HG03575 (cell line): ENCODE results near the gene AKT1S1.

Experiments used
- ATAC-seq: cut with Tn5 transposase; IDR thresholded peaks from one replicate; pipeline ENCODE4 v1.9.1; 2021; ENCODE audit not compliant: unreplicated experiment, insufficient number of reproducible peaks, low FRiP score; ENCODE audit errors: extremely low read depth

AKT1S1 gene

DNA sequence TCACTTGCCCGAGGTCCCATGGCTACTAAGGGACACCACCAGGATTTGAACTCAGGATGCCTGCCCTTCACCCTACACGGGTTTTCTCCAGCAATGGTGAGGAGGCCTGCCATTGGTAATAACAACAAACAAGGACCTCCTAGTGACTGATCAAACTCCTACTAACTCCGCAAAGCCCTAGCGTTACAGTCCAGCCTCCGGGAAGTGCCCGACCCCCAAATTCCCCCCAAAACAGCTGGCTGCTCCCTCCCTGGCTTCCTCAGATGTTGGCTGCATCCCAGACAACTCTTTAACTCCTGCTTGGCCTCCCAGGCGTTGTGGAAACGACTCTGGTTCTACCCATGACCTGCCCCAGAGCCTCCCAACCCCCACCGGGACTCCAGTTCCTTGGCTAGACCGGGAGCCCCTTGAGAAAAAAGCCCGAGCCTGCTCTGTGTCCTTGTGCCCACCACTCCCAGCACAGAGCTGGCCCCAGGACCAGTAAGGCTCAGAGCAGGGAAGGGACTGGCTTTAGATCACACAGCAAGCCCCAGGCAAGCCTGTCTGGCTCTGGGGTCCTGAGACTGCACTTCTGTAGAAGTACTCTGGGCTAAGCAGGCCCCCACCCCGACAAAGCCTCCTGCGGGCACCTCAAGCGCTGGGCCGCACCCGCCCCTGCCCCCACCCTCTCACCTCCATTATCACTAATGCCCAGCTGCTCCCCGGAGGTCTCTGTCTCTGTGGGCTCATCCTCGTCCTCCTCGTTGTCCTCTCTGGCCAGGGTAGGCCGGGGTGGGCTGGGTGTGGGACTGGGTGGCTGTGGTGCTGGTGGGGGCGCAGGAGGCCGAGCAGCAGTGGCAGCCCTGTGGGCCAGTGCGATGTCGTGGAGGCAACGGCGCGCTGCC is 4.7 kb downstream of the AKT1S1 start:
- no peak for ATAC-seq

DNA sequence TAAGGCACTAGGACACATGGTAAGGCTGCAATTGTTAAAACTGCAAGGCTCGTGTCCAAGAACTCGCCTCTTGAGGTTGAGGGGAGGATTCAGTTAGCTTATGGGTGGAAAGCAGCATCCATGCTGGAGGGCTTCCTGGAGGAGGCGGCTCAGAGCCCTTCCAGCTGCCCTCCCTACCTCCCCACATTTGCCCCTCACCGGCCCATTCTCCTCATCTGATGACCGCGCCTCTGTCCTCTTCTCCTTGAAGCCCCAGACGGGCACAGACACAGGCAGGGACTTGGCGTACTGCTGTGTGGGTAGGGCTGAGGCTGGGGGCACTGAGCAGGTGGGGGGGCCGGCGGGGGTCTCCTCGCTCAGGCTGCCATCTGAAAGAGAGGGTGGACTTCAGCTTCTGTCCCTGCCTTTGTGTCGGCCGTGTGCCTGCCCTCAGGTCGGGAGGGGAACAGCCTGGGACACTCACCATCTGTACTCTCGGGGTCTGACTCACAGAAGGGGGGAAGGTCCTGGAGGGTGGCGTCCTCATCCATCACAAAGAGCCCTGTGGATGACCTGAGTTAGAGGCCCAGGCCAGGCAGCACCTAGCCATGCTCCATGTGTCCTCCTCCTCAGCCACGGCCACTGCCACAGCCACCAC is 5.7 kb downstream of the AKT1S1 start:
- ATAC-seq, result no peak

DNA sequence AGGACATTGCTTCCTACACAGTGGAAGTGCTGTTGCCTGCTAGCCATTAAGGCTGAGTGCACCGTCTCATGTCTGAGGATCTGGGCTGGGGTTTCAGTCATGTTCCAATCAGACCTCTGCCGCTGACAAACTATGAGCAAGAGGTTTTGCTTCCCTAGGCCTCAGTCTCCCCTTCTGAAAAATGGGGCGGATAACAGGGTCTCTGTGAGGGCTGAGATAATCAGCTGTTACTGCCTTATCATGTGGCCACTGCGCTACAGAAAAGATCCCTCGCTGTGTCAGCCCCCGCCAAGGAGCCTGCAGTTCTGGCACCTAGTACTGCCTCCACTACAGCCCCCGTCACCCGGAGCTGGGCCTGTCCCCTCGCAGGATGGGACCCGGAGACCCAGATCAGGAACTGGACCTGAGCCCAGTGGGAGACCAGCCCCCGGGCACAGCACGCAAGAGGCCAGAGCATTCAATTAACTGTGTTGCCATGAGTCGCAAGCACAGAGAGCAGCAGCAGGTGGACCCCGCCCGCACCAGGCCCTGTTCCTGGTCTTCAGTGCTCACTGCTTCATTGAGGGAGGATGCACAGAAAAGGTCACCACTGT is 6.8 kb downstream of the AKT1S1 start:
- ATAC-seq, result no peak

DNA sequence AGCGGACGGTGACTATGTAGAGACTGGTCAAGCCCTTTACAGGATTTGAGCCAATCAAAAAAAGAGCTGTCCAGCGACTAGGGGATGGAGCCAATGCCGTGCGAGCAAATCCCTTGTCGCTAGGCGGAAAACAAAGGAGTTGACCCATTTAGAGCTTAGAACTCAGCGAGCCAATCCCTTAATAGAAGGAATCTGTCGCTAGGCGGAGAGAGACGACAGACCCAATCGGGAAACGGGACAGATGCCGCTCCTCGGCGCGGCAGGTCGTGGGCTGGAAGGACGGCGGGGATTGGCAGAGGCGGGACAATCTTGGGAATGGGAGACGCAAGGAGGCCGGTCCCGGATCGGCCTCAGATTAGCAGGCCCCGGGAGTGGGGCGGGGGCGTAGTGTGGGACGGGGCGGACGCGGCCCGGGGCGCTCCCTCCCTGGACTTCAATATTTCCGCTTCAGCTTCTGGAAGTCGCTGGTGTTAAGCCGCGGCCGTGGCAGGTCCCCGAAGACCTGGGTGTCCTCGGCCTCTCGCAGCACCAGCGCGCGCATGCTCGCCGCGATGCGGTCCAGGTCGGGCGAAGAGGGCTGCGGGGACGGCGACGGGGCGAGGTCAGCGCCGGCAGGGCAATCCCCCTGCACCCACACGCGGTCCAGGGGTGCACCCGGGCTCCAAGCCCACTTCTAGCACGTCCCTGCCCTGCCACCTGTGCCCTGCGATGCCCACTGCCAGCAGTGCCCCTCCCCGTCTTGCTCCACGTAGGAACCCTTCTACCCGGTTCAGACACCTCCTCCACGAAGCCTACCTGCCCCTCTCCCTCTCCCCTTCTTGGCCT is 7.5 kb downstream of the AKT1S1 start:
- ATAC-seq, result peak; percentile 29

DNA sequence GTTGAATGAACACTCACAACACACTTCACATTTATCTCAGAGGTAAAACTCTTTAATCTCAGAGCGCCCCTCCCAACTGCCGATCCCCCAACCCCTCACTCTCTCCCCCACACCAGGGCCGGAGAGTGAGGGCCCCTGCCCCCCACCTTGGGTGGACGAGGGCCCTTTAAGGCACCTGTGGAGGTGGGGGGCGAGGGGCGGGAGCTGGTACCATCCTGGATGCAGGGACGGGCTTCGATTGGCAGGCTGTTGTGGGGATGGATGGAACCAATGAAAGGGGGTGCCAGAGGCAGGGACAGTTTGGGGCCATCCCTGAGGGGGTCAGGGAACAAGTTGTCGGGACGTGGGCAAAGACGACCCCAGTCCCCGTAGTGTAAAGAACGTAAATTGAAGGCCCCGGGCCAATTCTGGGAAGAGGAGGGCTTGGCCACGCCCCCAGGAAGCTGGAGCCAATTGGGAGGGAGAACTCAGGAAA is 8.1 kb downstream of the AKT1S1 start:
- ATAC-seq, result no peak

DNA sequence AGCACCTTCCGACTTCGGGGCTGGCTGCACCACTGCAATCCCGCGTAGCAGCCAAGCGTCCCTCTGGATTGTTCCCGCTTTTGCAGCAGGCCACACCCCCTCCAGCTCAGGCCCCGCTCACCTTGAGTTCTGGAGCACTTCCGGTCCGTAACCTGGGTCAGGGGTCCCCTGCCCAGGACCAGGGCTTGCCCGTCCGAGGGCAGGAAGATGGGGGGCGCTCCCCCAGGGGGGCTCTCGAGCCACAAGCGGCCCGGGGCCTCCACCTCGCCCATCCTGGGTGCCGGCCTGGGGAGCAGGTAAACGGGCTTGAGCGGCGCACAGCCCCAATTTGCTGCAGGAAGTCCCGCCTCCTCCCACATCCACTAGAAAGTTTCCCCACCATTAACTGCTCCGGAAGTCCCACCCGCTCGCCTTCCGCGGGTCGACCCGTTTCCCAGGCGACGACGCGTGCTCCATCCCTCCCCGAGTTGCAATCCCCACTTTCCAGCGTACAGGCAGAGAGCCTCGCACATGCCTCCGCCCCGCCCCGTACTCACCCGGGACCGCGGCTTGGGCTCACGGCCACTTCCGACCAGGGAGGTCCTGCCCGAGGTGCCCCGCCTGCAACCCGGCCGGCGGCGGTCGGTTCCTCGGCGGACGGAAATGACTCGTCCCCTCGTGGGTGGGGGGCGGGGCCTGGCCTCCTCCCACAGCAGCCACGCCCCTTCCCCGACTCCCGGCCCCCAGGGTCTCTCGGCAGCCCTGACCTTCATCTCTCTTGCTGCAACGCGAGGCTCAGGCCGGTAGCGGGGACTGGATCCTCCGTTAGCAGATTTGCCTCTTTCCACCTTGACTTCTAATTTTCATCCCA is 10.0 kb downstream of the AKT1S1 start, which contains the start of gene PNKP:
Gene PNKP (minus strand): TSS at position 644 of the 850 bp plus-strand sequence. CDS start 372 bp downstream, at position 272.
- ATAC-seq, result peak; percentile 35

DNA sequence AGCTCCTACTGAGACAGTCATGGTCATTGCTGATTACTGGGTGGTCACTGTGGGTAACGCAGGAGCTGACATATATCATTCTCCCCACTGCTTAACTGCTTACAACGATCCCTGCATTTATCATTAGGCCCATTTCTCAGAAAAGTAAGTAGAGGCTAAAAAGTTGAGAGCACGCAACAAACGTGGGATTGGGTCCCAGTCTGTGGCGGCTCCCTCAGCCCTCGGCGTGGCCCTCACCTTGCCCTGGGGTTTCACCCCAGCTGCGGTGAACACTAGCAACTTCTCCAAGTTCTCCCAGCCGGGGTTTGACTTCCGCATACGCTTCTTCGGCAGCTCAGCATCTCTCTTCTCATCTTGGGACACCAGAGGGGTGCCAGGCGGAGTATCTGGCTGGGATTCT is 12.3 kb downstream of the AKT1S1 start:
- no peak for ATAC-seq

DNA sequence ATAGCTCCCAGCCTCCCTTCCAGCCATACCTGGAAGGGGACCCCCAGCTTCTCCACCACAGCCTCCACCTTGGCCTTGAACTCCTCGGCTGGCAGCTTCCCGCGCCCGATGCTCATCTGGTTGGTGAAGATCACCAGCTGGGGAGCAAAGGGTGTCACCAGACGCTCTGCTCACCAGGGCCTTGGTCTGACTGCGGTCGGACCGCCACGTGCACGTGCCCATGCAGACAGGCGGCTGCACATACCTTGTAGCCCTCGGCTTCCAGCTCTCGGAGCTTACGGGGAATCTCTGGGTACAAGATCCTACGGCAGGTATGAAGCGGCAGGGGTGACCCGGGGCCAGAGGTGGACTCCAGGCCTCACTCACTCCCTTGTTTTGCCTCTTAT is 13.2 kb downstream of the AKT1S1 start:
- ATAC-seq, result no peak

DNA sequence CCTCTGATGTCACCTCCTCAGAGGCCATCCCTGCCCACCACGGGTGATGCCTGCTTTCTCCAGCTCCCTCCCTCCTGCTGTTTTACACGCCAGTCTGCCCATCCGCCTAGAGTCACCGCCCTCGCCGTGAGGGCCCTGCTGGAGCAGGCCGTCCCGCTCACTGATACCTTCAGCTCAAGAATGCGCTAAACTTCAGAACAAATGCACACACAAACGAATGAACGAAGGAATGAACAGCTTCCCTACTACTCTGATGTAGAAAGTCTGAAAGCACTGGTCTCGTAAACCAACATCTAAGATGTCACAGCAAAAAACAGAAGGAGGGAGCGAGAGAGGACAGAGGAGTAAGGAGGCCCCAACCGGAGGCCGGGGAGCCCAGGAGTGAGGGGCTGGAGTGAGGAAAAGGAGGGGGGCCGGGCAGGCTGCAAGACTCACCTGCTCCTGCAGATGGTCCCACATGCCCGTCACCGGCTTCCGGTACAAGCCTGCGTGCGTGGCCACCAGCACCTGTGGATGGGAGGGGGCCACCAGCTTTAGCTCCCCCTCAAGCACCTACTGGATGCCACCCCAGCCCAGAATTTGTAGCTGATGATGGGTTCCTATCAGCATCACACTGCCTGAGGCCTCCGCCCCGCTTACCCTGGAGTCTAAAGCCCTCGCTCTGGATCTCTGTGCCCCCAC is 13.8 kb downstream of the AKT1S1 start:
- no peak for ATAC-seq

DNA sequence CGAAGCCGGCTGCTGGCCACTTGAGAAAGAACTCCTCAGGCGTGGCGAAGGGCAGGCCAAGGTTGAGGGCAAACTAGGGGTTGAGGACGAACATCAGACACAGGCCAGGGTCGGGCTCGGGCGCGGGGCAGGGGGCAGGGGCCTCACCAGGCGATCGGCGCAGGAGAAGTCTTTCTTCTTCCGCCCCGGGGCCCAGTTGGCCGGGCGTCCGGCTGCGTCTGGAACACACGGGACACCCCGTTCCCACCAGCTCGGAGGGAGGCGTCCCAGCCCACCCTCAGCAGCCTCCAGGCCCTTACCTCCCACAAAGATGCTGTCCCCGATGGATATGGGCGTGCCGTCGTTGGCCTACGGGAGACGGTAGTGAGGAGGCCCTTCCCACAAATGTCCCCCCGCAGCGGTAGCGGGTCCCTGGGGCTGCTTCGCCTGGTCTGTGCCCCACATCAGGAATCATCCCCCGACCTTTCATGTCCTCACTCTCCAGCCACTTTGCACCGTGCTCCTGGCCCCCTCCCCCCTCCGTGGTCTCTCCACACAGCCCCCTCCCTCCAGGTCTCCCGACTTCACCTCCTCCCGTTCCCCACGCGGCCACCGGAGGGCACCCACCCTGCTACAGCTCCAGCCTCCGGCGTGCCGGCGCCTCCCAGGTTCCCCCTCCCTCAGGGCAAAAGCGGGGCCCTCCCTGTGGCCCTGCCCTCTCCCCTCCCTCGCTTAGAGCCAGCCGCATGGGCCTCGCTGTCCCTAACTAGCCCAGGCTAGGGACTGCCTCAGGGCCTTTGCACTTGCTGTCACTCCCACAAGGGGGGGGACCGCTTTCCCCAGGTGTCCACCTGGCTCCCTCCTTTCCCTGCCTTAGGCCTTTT is 14.5 kb downstream of the AKT1S1 start:
- no peak for ATAC-seq

DNA sequence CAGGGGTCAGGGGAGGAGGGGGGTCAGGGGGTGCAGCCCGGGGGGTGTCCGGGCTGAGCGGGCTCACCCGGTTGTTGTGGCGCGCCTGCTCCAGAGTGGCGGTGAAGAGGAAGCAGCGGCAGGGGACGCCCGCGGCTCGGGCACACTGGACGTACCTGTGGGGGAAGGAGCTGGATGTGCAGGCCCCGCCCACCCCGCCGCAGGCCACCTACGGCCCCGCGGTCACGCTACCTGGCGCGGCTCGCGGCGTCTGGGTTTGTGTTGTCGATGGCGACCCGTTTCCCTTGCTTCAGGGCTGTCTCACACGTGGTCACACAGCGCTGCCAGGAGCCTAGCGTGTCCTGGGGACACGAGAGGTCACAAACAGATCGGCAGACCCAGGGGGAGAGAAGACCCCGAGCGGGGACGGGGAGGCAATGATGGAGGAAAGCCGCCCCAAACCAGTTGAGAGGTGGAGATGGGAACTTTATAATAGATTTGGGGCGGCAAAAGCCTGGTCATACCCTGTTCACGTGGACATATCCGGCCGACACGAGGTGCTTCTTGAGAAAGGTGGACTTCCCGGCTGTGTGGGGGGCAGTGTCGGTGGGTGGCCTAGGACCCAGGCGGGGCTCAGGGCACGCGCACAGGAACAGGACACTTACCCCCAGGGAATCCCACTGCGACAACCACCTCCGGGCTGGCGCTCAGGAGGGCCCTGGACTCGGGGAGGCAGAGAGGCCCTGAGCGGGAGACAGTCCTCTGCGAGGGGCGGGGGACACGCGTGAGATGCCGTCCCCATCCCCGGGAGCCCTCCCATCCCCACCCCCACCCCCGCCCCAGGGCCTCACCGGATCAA is 15.4 kb downstream of the AKT1S1 start:
- ATAC-seq, result no peak

DNA sequence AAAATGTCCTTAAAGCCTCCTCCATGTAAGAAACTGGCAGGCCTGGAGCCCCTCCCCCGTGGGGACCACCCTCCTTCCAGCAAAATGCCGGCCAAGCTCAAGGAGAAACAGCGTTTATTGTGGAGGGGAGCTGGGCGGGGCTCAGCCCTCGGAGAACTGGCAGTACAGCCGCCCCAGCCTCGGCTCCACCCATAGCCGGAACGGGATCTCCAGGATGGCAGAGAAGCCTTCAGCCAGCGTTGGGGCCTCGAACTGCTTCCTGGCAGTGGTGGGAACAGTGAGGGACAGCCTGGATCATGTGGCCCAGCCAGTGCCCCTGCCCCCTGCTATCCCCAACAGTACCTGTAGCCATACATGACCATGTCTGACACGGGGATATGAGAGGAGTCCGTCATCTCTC is 16.0 kb downstream of the AKT1S1 start:
- ATAC-seq, result no peak

DNA sequence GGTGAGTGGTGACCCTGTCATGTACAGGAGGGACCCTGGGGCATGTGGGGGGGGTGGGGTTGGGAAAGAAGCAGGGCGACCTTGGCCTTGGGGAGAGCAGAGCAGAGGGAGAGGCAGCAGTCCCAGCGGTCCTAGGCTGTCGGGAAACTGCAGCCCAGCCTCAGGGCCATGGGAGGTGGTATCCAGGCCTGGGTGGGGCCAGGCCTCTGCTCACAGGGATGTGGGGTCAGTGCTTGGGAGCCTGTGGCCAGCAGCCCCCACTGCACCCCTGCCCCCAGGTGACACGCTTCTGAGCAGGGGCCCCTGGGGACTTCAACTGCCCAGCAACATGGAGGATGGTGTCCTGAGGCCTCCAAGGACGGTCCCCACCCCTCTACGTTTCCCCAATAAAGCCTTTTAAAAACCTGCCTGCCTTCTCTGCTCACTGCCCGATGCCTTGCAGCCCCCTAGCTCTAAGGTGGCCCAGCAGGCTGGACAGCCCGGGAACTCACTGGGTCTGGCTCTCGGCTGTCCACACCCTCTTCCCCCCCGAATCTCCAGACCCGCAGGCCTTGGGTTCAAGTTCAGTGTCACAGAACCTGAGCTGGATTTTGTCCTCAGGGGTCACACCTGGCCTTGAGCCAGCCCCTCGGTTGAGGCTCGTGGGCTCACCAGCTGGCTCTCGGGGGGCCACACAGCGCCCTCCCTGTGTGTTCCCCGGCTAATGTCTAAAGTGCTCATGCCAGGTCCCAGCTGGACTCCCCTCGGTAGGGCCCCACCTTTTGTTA is 16.6 kb downstream of the AKT1S1 start:
- ATAC-seq, result no peak

DNA sequence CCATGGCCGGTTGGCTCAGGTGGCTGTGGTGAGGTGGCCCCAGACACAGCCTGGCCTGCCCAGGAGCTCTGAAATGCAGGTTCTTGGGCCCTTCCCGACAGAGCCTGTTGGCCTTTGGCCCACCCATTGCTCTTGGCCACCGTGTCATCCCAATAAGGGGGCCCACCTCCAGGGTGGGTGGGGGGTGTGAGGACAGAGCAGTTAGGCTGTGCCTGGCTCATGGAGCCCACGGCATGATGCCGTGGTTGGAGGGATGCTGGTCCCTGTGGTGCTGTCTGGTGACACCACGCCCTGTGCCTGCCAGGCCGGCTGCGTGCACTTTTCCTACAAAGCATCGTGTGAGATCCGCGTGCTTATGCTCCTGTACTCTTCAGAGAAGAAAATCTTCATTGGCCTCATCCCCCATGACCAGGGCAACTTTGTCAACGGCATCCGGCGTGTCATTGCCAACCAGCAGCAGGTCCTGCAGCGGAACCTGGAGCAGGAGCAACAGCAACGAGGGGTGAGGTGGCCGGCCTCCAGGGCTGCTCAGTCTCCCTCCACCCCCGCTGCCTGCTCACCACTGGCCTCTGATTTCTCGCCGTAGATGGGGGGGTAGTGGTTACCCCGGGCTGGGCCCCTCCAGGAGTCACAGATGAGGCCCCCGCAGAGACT is 17.3 kb downstream of the AKT1S1 start:
- no peak for ATAC-seq
